ENCODE measurements around the gene FOXD1. TPM values are rescaled to one million over a fixed set of nuclear protein-coding genes. Genes with fewer than 3 reads are reported as not detected.

Gene FOXD1
- total RNA-seq, 1 experiment from 2014 or later = 2.8 TPM

- Mint-ChIP-seq H3K4me1 (ENCODE audit: low read depth, unreplicated experiment) (no peaks in the 10 kb centered on the region), H3K27me3 (ENCODE audit: insufficient read depth, unreplicated experiment) (no peaks in the 10 kb centered on the region), H3K4me3 (ENCODE audit: unreplicated experiment) (no peak overlapping the region), H3K27ac (ENCODE audit: unreplicated experiment) (no peak overlapping the region), H3K36me3 (ENCODE audit: insufficient read depth, unreplicated experiment) (no peaks in the 10 kb centered on the region), H3K9me3 (ENCODE audit: unreplicated experiment) (no peaks in the 10 kb centered on the region)
- ChIA-PET CTCF (interaction anchor here (0.6 to 0.7 kb wide), 2 partner anchors 33 to 269 kb away, joined by 3 read pairs; no protein-coding TSS in a partner anchor), POLR2A (no interaction called here)
- H3K36me3 ChIP-seq (ENCODE audit: control insufficient read depth, insufficient read depth, low read length) = no peaks in the 10 kb centered on the region
- no peak for TF ChIP-seq CTCF (IDR thresholded peaks at IDR 0.05; ENCODE audit: insufficient read depth in 1 of 2, low read depth in 1 of 2, low read length in 1 of 2, severe bottlenecking in 1 of 2, unreplicated experiment in 1 of 2)
- intact Hi-C loops (cut with micrococcal nuclease; ENCODE audit: unreplicated experiment) = no loop called here
- H3K4me1 ChIP-seq = no peaks in the 10 kb centered on the region
- H3K27me3 ChIP-seq (replicated peaks; ENCODE audit: control insufficient read depth, insufficient read depth, low read length) = no peaks in the 10 kb centered on the region
- no peak overlapping the region for H3K4me3 ChIP-seq (ENCODE audit: low read depth, low read length)
- no peak for DNase-seq
- BruUV-seq (replicated peaks) = no TSS peak
- no peaks in the 10 kb centered on the region for H3K9me3 ChIP-seq
These were observed 15.2 kb downstream of the FOXD1 start for GRCh38 chr5:73433272-73433981.

- POLR2A ChIA-PET = no interaction called here
- TF ChIP-seq CTCF (IDR thresholded peaks at IDR 0.05; ENCODE audit: insufficient read depth in 1 of 2, low read depth in 1 of 2, low read length in 1 of 2, severe bottlenecking in 1 of 2, unreplicated experiment in 1 of 2) = no peak
- CTCF ChIA-PET = no interaction called here
- H3K4me3 ChIP-seq (ENCODE audit: low read depth, low read length) = no peak overlapping the region
- Mint-ChIP-seq H3K36me3 (ENCODE audit: insufficient read depth, unreplicated experiment) (no peaks in the 10 kb centered on the region), H3K27ac (ENCODE audit: unreplicated experiment) (no peak overlapping the region), H3K4me1 (ENCODE audit: low read depth, unreplicated experiment) (no peaks in the 10 kb centered on the region), H3K9me3 (ENCODE audit: unreplicated experiment) (no peaks in the 10 kb centered on the region), H3K4me3 (ENCODE audit: unreplicated experiment) (no peak overlapping the region), H3K27me3 (ENCODE audit: insufficient read depth, unreplicated experiment) (no peaks in the 10 kb centered on the region)
- no peak for DNase-seq
- H3K4me1 ChIP-seq = no peaks in the 10 kb centered on the region
- H3K36me3 ChIP-seq (ENCODE audit: control insufficient read depth, insufficient read depth, low read length) = no peaks in the 10 kb centered on the region
- intact Hi-C loops (cut with micrococcal nuclease; ENCODE audit: unreplicated experiment) = no loop called here
- no TSS peak for BruUV-seq (replicated peaks)
- H3K9me3 ChIP-seq = no peaks in the 10 kb centered on the region
- no peaks in the 10 kb centered on the region for H3K27me3 ChIP-seq (replicated peaks; ENCODE audit: control insufficient read depth, insufficient read depth, low read length)
These were observed 17.2 kb downstream of the FOXD1 start for GRCh38 chr5:73431204-73431851.

GRCh38 chr5:73426034-73426433, 22.5 kb downstream of the FOXD1 start:
- no TSS peak for BruUV-seq (replicated peaks)
- peaks cover 3% of the 10 kb centered on the region for H3K27me3 Mint-ChIP-seq (ENCODE audit: insufficient read depth, unreplicated experiment)

More at GRCh38 chr5:73426034-73426433, 22.5 kb downstream of the FOXD1 start:
- Mint-ChIP-seq H3K4me3 (ENCODE audit: unreplicated experiment) (no peak overlapping the region), H3K9me3 (ENCODE audit: unreplicated experiment) (no peaks in the 10 kb centered on the region), H3K36me3 (ENCODE audit: insufficient read depth, unreplicated experiment) (no peaks in the 10 kb centered on the region), H3K4me1 (ENCODE audit: low read depth, unreplicated experiment) (no peaks in the 10 kb centered on the region), H3K27ac (ENCODE audit: unreplicated experiment) (no peak overlapping the region)
- Histone ChIP-seq H3K4me1 (no peaks in the 10 kb centered on the region), H3K27me3 (replicated peaks; ENCODE audit: control insufficient read depth, insufficient read depth, low read length) (no peaks in the 10 kb centered on the region), H3K4me3 (ENCODE audit: low read depth, low read length) (no peak overlapping the region), H3K9me3 (no peaks in the 10 kb centered on the region), H3K36me3 (ENCODE audit: control insufficient read depth, insufficient read depth, low read length) (no peaks in the 10 kb centered on the region)
- POLR2A ChIA-PET = no interaction called here
- CTCF ChIA-PET = no interaction called here
- intact Hi-C loops (cut with micrococcal nuclease; ENCODE audit: unreplicated experiment) = no loop called here
- DNase-seq = no peak
- TF ChIP-seq CTCF (IDR thresholded peaks at IDR 0.05; ENCODE audit: insufficient read depth in 1 of 2, low read depth in 1 of 2, low read length in 1 of 2, severe bottlenecking in 1 of 2, unreplicated experiment in 1 of 2) = no peak
